IPS-18c (cell line): ENCODE data around the gene RDH14.

Experiments used
- H3K4me3 ChIP-seq: 2 replicates; pipeline ENCODE4 v1.7.0; 2013; ENCODE audit warnings: low read depth, mild to moderate bottlenecking, low read length, moderate library complexity; ENCODE audit not compliant: insufficient read depth
- H3K9me3 ChIP-seq: one replicate; pipeline ENCODE4 v1.6.1; 2013; ENCODE audit warnings: mild to moderate bottlenecking, low read length, moderate library complexity; ENCODE audit not compliant: control insufficient read depth, insufficient read depth

RDH14 gene, protein sequence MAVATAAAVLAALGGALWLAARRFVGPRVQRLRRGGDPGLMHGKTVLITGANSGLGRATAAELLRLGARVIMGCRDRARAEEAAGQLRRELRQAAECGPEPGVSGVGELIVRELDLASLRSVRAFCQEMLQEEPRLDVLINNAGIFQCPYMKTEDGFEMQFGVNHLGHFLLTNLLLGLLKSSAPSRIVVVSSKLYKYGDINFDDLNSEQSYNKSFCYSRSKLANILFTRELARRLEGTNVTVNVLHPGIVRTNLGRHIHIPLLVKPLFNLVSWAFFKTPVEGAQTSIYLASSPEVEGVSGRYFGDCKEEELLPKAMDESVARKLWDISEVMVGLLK

DNA sequence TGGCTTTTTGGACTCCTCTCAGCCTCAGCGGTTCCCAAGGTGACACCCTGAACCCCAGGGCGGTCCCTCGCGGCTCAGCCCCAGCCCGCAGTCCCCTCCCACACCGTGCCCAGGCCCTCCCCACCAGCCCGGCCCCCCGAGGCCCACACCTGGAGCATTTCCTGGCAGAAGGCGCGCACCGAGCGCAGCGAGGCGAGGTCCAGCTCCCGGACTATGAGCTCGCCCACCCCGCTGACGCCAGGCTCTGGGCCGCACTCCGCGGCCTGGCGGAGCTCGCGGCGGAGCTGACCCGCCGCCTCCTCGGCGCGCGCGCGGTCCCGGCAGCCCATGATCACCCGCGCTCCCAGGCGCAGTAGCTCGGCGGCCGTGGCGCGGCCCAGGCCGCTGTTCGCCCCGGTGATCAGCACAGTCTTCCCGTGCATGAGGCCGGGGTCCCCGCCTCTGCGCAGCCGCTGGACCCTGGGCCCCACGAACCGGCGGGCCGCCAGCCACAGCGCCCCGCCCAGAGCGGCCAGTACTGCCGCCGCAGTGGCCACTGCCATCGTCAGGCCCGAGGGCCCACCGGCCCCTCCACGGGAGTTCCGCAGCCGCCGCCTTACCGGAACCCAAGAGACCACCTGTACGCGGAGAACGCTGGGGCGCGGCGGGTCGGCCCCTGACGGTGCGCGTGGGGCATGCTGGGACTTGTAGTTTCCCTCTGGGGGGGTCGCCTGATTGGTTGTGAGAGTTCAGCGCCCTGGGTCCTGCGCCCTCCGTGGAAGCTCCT is at the start of gene RDH14:
RDH14 (minus strand) TSS at position 623 of the 766 bp plus-strand sequence; CDS start at position 542, 81 bp downstream.
- Histone ChIP-seq H3K9me3 (no peaks in the 10 kb centered on the region), H3K4me3 (peak within 1 kb of the TSS; percentile 75)

DNA sequence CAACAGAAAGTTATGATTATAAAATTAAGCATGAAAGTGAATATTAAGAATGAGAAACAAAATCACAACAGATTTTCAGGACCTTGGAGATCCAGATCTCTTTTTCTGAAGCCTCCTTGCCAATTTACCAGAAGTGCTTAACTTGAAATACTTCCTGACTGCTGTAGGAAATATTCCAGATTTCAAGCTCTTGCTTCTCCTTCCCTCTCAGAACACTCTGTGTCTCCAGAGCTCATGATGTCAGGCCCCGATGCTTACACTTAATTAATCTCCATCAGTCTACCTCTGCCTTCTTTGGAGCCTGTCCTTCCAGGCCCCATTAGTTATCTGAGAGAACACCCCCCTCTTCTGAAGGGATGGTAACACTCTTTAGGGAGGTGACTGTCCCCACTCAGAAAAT is 49.6 kb upstream of the RDH14 start:
- Histone ChIP-seq H3K4me3 (no peak overlapping the region), H3K9me3 (no peaks in the 10 kb centered on the region)

DNA sequence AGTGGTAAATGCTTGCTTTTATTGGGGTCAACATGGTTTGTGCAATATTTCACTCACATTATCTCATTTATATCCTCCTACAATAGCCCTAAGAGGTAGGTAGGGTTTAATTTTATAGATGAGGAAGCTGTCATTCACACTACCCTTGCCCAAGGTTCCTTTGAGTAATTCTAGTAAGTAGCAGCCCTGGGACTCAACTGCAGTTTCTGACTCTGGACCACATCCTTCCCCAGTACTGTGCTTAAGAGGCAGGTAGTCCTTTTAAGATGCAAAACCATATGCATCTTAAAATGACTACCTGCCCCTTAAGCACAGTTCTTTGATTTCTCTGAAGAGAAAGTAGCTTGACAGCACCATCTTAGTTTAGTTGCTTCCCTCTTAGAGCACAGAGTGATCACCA is 44.7 kb upstream of the RDH14 start:
- H3K4me3 ChIP-seq = no peak overlapping the region
- H3K9me3 ChIP-seq = no peaks in the 10 kb centered on the region

DNA sequence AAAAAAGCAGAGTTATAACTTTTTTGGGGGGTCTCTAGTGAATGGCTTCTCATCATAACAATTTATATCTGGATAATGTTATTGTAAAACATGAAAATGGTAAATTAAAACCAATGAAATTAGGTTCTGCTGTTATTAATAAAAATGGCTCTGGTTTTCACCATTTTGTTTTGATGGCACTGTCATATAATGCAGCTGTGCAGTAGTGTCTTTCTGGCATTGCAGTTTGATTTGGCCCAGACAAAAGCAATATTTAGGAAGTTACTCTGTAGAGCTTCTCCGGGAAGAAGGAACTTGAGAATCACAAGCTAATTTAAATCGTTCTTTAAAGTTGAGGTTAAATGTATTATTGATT is 44.1 kb upstream of the RDH14 start:
- Histone ChIP-seq H3K4me3 (no peak overlapping the region), H3K9me3 (no peaks in the 10 kb centered on the region)

DNA sequence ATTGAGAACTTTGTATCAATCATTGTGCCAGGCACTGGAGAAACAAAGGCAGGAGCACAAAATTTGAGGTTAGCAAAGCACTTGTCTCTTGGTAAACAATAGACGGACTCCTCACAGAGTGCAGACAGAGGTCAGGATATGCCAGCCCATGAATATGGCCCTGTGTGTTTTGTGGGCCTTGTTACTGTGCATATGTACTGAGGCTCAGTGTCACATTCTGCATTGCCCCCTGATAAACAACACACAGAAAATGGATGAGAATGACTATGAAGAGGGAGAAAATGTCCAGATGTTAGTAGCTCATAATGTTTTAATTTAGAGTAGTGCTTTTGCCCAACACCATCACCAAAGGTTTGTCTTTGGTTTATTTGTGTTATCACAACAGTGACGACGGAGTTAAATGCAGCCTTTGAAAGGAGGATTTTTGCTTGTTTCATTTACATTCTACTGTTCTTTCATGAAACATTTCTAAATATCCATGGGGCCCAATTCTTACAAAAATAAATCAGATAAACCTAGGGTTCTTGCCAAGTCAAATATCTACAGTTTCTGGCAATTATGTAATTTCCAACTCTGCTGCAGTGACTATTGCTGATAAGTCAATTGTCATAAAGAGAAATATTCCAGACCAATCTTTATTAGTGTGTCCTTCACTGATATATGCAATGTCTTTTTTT is 43.5 kb upstream of the RDH14 start:
- H3K4me3 ChIP-seq = no peak overlapping the region
- no peaks in the 10 kb centered on the region for H3K9me3 ChIP-seq

DNA sequence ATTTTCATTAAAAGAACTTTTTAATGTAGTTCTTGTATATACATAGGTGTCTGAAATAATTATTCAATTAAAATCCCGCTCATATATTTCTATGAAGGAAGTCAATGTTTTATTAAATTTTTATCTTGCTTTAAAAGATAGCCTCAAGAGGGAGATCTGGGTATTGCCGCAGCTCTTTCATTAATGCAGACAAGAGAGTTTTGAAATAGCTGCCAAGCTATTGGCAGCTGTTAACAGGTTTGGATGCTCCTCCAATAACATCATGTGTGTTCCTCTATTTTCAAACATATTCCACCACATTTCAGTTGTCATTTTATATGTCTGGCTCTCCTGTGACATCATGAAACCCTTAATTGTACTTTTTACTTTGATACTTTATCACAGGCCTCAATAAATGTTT is 41.8 kb upstream of the RDH14 start:
- Histone ChIP-seq H3K9me3 (no peaks in the 10 kb centered on the region), H3K4me3 (no peak overlapping the region)

DNA sequence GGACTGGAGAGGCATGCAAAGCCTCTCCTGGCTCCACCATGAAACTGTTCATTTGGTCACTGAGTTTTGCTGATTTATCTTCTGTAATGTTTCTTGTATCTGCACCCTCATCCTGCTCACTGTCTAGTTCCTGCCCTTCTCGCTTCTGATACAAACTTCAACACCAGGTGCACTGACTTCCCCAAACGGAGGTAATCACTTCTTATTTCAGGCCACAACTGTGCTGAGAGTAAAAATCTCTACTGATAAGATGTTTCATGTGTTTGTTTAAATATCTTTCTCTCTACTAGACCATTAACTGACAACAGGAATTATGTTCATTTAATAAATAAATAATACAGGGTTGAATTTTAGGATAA is 39.8 kb upstream of the RDH14 start:
- H3K4me3 ChIP-seq = no peak overlapping the region
- H3K9me3 ChIP-seq = no peaks in the 10 kb centered on the region

DNA sequence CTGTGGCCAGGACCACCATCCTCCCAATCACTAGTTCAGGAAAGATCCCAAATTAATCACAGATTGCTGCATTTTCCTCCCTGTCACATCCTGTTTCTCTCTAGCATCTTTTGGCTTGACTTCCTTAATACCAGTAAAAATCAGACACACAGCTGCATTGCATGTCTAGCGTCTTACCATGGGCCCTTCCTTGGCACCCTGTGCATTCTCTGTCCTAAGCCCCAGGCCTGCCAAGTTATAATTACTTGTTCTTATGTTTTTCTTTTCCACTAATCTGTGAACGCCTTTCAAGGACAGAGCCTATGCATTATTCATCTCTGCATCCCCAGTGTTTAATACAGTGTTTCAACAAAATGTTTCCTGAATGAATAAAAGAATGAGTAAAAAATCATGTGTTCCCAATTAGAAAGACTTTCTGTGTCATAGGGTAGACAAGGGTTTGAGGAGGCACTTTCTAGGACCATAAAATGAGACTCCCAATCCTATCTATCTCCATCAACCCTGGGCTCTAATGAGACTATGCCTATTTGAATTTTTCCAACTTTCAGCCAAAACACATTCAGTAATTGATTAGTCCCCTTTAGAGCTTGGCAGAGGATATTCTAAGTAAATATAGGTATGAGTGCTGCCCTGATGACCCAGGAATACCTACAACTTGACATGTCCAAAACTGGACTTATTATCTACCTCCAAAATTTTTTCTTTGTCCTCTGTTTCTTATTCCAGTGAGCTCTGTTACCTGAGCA is 39.2 kb upstream of the RDH14 start:
- H3K4me3 ChIP-seq = no peak overlapping the region

DNA sequence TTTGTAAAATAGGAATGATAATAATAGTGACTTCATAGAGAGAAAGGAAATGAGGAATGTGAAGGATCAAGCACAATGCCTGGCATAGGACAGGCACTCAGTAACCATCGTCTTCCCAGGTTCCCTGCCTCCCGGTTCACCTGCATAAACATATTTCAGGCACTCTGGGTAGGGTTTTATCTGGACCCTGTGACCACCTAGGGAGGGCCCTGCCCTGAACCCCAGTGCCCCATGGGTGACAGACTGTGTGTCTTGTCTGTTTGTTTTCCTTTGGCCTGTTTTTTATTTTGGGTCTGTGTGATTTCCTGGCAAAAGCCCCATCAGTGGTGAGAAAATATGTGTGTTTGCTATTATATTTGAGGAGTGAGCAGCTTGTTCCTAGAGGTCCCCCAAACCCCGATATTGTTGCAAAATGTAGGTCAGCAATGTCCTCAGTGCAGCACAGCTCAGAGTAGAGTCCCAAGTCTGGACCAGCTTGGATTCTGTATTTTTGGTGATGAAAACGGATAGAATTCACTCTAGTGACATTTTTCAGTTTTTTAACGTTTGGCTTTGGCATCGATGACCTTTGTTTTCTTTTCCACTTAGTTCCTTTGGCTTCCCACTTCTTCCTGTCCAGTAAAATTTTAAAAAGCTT is 38.5 kb upstream of the RDH14 start:
- H3K9me3 ChIP-seq = no peaks in the 10 kb centered on the region
- H3K4me3 ChIP-seq = no peak overlapping the region

More for the DNA sequence above, 39.2 kb upstream of the RDH14 start:
- no peaks in the 10 kb centered on the region for H3K9me3 ChIP-seq

DNA sequence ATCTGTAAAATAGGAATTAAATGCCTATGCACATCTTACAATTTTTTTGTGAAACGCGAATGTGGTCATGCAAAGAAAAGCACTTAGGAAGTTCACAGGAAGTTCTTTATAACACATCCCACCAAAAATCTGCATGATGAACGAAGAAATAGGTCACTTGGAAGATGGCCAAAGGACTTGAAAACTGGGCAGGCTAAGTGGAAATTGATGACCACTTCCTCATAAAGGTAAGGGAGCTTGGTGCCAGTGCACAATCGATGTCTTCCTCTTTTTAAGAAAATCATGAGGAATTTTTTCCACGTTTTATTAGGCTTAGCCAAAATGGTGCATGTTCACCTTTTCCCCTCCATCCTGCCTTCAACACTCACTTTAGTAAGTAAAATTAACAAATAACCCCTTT is 37.2 kb upstream of the RDH14 start:
- Histone ChIP-seq H3K9me3 (no peaks in the 10 kb centered on the region), H3K4me3 (no peak overlapping the region)

DNA sequence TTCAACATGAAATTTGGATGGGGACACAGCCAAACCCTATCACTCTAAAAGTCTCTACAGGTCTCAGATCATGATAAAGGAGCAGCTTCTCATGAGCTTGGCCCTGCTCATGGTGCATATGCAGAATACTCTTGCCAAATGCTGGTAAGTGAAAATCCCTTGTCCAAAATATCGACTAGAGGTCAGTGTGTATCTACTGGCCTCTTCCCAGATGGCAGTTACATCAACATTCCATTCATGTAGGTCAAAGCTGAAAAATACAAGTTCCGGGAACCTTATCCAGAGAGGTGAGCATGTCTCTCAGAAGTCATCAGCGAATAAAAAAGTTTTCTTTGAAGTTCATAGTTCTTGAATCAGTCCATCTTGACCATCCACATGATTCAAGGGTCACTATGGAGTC is 36.5 kb upstream of the RDH14 start:
- Histone ChIP-seq H3K4me3 (no peak overlapping the region), H3K9me3 (no peaks in the 10 kb centered on the region)

DNA sequence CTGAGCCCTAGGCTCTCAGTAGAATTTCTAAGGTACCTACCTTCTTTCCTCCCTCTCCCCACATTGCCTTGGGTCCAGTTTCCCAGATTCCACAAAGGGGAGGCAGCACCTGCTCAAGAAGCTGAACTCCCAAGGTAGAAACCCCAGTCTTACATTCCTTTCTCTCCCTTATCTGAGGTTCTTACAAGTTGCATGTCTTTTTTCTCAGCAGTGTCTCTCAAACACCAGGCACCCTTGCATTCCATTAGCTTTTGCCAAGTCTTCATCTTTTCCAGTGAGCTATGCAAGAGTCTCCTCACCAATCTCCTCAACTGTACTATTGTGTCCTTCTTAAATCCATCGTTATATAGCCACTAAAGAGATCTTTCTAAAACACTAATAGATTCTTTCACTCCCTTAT is 33.0 kb upstream of the RDH14 start:
- Histone ChIP-seq H3K9me3 (no peaks in the 10 kb centered on the region), H3K4me3 (no peak overlapping the region)

DNA sequence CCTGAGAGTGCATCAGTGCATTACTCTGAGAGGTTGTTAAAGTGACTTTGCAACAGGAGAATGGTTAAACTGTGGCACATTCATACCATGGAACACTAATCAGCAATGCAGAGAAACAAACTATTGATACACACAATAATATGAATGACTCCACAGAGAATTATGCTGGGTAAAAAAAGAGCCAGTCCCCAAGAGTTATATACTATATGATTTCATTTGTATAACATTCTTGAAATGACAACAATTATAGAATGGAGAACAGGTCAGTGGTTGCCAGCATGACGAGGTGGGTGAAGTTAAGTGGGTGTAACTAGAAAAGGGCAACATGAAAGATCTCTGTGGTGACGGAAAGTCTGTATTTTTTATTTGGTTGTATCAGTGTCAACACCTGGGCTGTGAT is 31.9 kb upstream of the RDH14 start:
- H3K9me3 ChIP-seq = no peaks in the 10 kb centered on the region
- no peak overlapping the region for H3K4me3 ChIP-seq

DNA sequence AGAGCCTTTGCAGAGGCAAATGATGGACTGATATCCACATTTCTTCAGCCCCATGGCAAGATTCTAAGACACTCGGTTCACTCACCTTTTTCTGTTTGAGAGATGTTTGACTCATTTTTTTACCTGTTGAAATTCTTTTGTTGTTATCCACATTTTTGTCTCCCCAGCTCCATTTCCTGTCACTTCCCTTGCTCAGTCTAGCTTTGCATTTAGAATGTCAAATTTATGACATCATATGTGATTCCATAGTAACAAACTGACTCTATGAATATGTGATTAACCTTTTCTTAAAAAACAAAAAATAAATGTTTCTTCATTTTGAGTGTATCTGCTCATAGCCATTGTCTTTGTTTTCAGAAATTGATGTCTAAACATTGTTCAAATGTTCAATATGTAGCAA is 28.9 kb upstream of the RDH14 start, which contains the start of gene NT5C1B:
NT5C1B (minus strand) TSS at position 216 of the 400 bp plus-strand sequence; CDS start at position 115, 101 bp downstream.
- H3K9me3 ChIP-seq = no peaks in the 10 kb centered on the region
- H3K4me3 ChIP-seq = no peak within 1 kb of the TSS

DNA sequence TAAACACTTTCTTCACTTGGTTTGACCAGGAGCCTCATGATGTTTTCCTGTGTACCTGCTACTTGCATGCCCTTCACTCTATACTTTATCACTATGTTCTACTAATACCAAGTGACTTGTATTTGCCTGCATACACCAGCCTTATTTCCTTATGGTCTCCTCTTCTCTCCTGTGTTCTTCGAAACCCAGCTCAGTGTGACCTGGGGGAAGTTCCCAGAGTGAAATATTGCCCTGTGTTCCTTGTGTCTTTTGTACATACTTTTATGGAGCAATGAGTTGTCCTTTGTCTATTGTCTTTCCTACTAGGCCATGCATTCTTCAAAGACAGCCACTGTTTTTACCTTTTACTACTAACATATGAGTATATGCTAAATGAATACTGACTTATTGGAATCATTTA is 28.3 kb upstream of the RDH14 start:
- Histone ChIP-seq H3K9me3 (no peaks in the 10 kb centered on the region), H3K4me3 (no peak overlapping the region)

DNA sequence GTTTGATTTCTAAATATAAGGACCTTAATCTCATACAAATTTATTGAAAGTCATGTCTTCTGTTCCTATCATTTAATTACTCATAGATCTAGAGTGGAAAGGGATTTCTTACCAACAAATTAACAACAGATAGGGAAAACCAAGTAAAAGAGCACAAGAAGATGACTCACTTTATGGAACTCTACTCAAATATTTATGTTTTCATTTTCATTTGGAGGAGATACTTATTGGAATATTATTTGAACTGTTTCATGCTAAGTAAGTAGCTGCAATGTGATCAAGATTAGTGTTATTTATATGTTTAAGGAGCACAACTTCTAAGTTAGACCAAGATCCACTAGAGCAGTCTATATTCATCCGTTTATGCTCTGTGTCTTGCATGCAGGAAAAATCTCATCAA is 27.6 kb upstream of the RDH14 start:
- Histone ChIP-seq H3K9me3 (no peaks in the 10 kb centered on the region), H3K4me3 (no peak overlapping the region)

DNA sequence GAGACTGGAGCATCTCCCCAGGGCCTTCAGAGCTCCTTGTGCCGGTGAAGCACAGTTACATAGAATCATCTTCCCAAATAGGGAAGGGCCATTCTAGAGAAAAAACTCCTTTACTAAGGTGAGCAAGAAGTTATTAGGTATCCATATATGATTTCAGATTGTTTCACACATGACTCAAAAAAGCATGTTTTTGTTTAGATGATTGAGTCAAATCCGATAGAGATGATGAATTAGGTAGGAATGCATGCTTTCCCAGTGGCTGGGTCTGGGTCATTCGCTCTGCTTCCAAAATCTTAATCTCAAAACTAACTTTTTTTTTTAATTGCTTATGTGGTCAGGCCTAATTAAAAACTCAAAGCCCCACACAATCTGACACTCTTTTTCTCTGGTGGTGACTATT is 25.1 kb upstream of the RDH14 start:
- Histone ChIP-seq H3K9me3 (no peaks in the 10 kb centered on the region), H3K4me3 (no peak overlapping the region)
